Motor neuron (in vitro differentiated cells): Measurements from ENCODE around the gene FANCD2. TPM values are rescaled to one million over a fixed set of nuclear protein-coding genes. Genes with fewer than 3 reads are reported as not detected.
A peak's percentile ranks its signal among the peaks of the same experiment; 100 is the strongest.
"Not testable (repeated sequence)": the region's sequence is repeated elsewhere in the genome, so short reads cannot be mapped to it uniquely, and the experiment has no call there.

Experiments used
- ATAC-seq, 8 experiments: fragments of 200-7000 bp; cut with Tn5 transposase; replicated peaks in 6 of 8; 2 replicates each; pipeline ENCODE4 v1.8.0; 2021; ENCODE audit warnings: mild to moderate bottlenecking in 8 of 8, moderate library complexity in 8 of 8
- H3K27ac ChIP-seq, 2 donors: fragments of 250-450 bp; sonication (Bioruptor Pico); 2 replicates each; pipeline ENCODE4 v1.9.0; 2021; ENCODE audit warnings: antibody characterized with exemption in 2 of 2, mild to moderate bottlenecking in 2 of 2, moderate library complexity in 1 of 2
- H3K4me1 ChIP-seq, 2 donors: fragments of 250-450 bp; sonication (Bioruptor Pico); replicated peaks in 1 of 2; 2 replicates each; pipeline ENCODE4 v1.6.1; 2021; ENCODE audit warnings: antibody characterized with exemption in 2 of 2, mild to moderate bottlenecking in 2 of 2, moderate library complexity in 1 of 2
- H3K4me3 ChIP-seq, 5 donors: fragments of 250-450 bp; sonication (Bioruptor Pico); 2 replicates each; pipeline ENCODE4 v1.9.0; 2021; ENCODE audit warnings: antibody characterized with exemption in 5 of 5, mild to moderate bottlenecking in 5 of 5, moderate library complexity in 4 of 5
- WGBS, 10 experiments: fragments of 450-650 bp; shearing (Covaris generic); methylation state at CpG; one replicate each; pipeline ENCODE4 v1.0.0; 2022; 5-methylcytosine and 5-hydroxymethylcytosine counted together
- in situ Hi-C, 9 experiments: fragments of 400-800 bp; cut with MboI; loops; one replicate each; pipeline ENCODE4 v1.15.0; 2021; ENCODE audit warnings: low sequenced_read_pairs in 9 of 9, low pct_unique_long_range_greater_than_20kb in 2 of 9; ENCODE audit not compliant: unreplicated experiment in 9 of 9
- total RNA-seq, 8 experiments: library from RNA; unstranded; fragments of 300-600 nt; gene quantifications; 2 replicates each; pipeline versions ENCODE4 v1.2.3 to v1.2.4, GENCODE V29; 2022

FANCD2 gene
- total RNA-seq, 8 experiments from 2014 or later: 1.1 to 28.1 (median 4.0) TPM

GRCh38 chr3:10135872-10136271, 109.6 kb downstream of the FANCD2 start:
- WGBS, 10 experiments: 89 to 100% (median 96%) methylated on average over 2 to 7 of the region's 9 CpGs; no CpG with 5 or more reads in 1 of the 10 experiments
- H3K4me1 ChIP-seq, in situ Hi-C loops, H3K4me3 ChIP-seq, ATAC-seq, H3K27ac ChIP-seq: not testable (repeated sequence)

- peaks cover 0 to 2% of the 10 kb centered on the region in 2 donors for H3K4me1 ChIP-seq
- H3K4me3 ChIP-seq: no peak overlapping the region
- no peak overlapping the region for H3K27ac ChIP-seq
- ATAC-seq: no peak
- in situ Hi-C loops: no loop called here
- WGBS, 10 experiments: 89 to 100% methylated on average over 2 to 8 of the region's 25 CpGs; no CpG with 5 or more reads in 8 of the 10 experiments
Measured at GRCh38 chr3:10136426-10137005, 110.3 kb downstream of the FANCD2 start.

GRCh38 chr3:10137178-10137577, 110.9 kb downstream of the FANCD2 start:
- H3K4me3 ChIP-seq: no peak overlapping the region
- no peak overlapping the region for H3K27ac ChIP-seq
- ATAC-seq: no peak
- peaks cover 0 to 2% of the 10 kb centered on the region in 2 donors for H3K4me1 ChIP-seq
- 80 to 100% (median 93%) methylated on average over 1 to 4 of the region's 4 CpGs; no CpG with 5 or more reads in 5 of the 10 experiments for WGBS, 10 experiments
- in situ Hi-C loops: no loop called here

- Histone ChIP-seq H3K4me3 (peak overlapping the region; percentile 64 to 85 (median 83)), H3K27ac (peak overlapping the region; percentile 85 to 86), H3K4me1 (peaks cover 15 to 16% of the 10 kb centered on the region in 2 donors)
- in situ Hi-C loops: no loop called here
- no peak for ATAC-seq
- 82 to 100% (median 93%) methylated on average over 5 to 22 of the region's 23 CpGs for WGBS, 10 experiments
Measured at GRCh38 chr3:10140996-10141546, 114.8 kb downstream of the FANCD2 start.

GRCh38 chr3:10142707-10143560, 116.7 kb downstream of the FANCD2 start:
- in situ Hi-C loops: no loop called here
- H3K27ac ChIP-seq: peak overlapping the region in 1 of 2 donors; percentile 85
- peaks cover 15 to 16% of the 10 kb centered on the region in 2 donors for H3K4me1 ChIP-seq
- ATAC-seq: no peak
- H3K4me3 ChIP-seq: peak overlapping the region; percentile 64 to 85 (median 83)
- WGBS, 10 experiments: 50 to 100% (median 84%) methylated on average over 3 to 13 of the region's 29 CpGs; no CpG with 5 or more reads in 2 of the 10 experiments

- ATAC-seq: no peak
- H3K4me1 ChIP-seq: peaks cover 15 to 16% of the 10 kb centered on the region in 2 donors
- no peak overlapping the region for H3K4me3 ChIP-seq
- 67 to 100% (median 94%) methylated on average over 1 to 4 of the region's 4 CpGs; no CpG with 5 or more reads in 2 of the 10 experiments for WGBS, 10 experiments
- H3K27ac ChIP-seq: no peak overlapping the region
- in situ Hi-C loops: no loop called here
Measured at GRCh38 chr3:10145685-10146084, 119.4 kb downstream of the FANCD2 start.

GRCh38 chr3:10149226-10149625, 123.0 kb downstream of the FANCD2 start:
- no peak overlapping the region for H3K27ac ChIP-seq
- in situ Hi-C loops: no loop called here
- no peak for ATAC-seq
- WGBS, 10 experiments: 87 to 100% (median 100%) methylated on average over 1 to 8 of the region's 8 CpGs; no CpG with 5 or more reads in 2 of the 10 experiments
- H3K4me1 ChIP-seq: no peaks in the 10 kb centered on the region
- no peak overlapping the region for H3K4me3 ChIP-seq

- WGBS, 10 experiments: 56 to 100% (median 80%) methylated on average over 1 to 6 of the region's 6 CpGs; no CpG with 5 or more reads in 1 of the 10 experiments
- Histone ChIP-seq H3K4me3 (no peak overlapping the region), H3K4me1 (no peaks in the 10 kb centered on the region), H3K27ac (no peak overlapping the region)
- in situ Hi-C loops: no loop called here
- ATAC-seq: no peak
Measured at GRCh38 chr3:10150987-10151386, 124.8 kb downstream of the FANCD2 start.

Other genes with a start within 250 kb of the FANCD2 start
- 10 to 100 TPM; 23.0 to 56.2 (median 40.7) TPM for gene TADA3, start 234.0 kb upstream of the FANCD2 start, total RNA-seq
- 100 to 1,000 TPM in 5 of 8 experiments, 10 to 100 TPM in 3; 75.0 to 158 (median 120) TPM for gene ARPC4, start 233.4 kb upstream of the FANCD2 start, total RNA-seq
- gene TTLL3, start 216.2 kb upstream of the FANCD2 start, total RNA-seq: 10 to 100 TPM in 6 of 8 experiments, 1 to 10 TPM in 2; 8.4 to 41.3 (median 14.0) TPM
- gene RPUSD3, start 182.4 kb upstream of the FANCD2 start, total RNA-seq: 10 to 100 TPM; 23.5 to 44.9 (median 29.5) TPM
- under 1 TPM in 1 of 8 experiments, not detected in 7; 0.43 TPM for gene CIDEC, start 146.2 kb upstream of the FANCD2 start, total RNA-seq
- gene JAGN1, start 135.8 kb upstream of the FANCD2 start, total RNA-seq: 10 to 100 TPM; 14.2 to 31.7 (median 25.2) TPM
- 1 to 10 TPM in 2 of 8 experiments, under 1 TPM in 6; 0.23 to 1.8 (median 0.45) TPM for gene IL17RE, start 123.6 kb upstream of the FANCD2 start, total RNA-seq
- gene IL17RC, start 109.3 kb upstream of the FANCD2 start, total RNA-seq: 10 to 100 TPM in 4 of 8 experiments, 1 to 10 TPM in 4; 2.7 to 50.7 (median 10.6) TPM
- gene CRELD1, start 92.6 kb upstream of the FANCD2 start, total RNA-seq: 10 to 100 TPM; 14.1 to 55.7 (median 34.1) TPM
- 1 to 10 TPM; 1.2 to 4.3 (median 3.4) TPM for gene PRRT3, start 74.0 kb upstream of the FANCD2 start, total RNA-seq
- gene EMC3, start 39.6 kb upstream of the FANCD2 start, total RNA-seq: 10 to 100 TPM; 25.9 to 95.0 (median 44.6) TPM
- under 1 TPM in 1 of 8 experiments, not detected in 7; 0.66 TPM for gene FANCD2OS, start 81.8 kb downstream of the FANCD2 start, total RNA-seq
- gene BRK1, start 89.2 kb downstream of the FANCD2 start, total RNA-seq: 100 to 1,000 TPM in 7 of 8 experiments, 10 to 100 TPM in 1; 96.1 to 219 (median 180) TPM
- 10 to 100 TPM; 28.8 to 71.6 (median 55.6) TPM for gene VHL, start 115.3 kb downstream of the FANCD2 start, total RNA-seq
- gene IRAK2, start 138.5 kb downstream of the FANCD2 start, total RNA-seq: 1 to 10 TPM in 5 of 8 experiments, under 1 TPM in 3; 0.63 to 2.5 (median 1.7) TPM
- gene TATDN2, start 222.0 kb downstream of the FANCD2 start, total RNA-seq: 10 to 100 TPM; 14.9 to 37.0 (median 21.9) TPM